GM21576 (cell line): Measurements from ENCODE around the gene SNCAIP.
A peak's percentile ranks its signal among the peaks of the same experiment; 100 is the strongest.

ENCODE experiments used
- ATAC-seq: cut with Tn5 transposase; IDR thresholded peaks from one replicate; pipeline ENCODE4 v1.9.1; 2021; ENCODE audit warnings: mild to moderate bottlenecking, moderate library complexity; ENCODE audit not compliant: unreplicated experiment

The SNCAIP gene

DNA sequence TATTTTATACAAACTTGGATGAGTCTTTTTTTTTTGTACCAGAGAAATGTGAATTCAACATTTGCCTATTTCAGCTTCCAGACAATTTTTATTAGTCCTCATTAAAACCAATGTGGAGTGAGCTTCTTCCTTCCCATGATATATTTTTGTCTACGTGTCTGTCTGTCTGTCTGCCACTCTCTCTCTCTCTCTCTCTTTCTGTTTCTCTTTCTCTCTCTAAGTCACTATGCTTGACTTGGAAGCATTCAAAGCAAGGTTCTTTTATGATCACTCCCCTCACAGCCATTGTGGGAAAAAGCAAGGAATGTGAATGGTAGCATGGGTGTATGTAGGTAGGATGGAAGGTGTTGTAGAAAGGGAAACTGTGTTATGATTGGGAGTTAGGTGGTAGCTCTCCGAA is 80.2 kb downstream of the SNCAIP start:
- ATAC-seq = no peak

DNA sequence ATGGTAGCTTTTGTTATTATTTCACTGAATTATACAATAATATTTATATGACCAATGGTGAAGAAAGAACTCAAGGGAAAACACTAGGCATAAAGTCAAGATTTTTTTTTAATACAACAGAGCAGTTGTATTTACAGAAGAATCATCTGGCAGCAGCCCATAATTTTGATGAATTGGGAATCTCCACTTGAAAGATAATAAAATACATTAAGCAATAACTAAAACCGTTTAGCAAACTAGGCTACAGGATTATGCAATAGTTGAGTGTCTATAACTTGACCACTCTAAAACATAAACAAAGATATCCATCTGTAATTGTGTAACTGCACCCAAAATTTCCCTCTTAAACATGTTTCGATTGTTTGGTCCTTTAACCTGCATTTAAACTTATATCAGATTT is 80.8 kb downstream of the SNCAIP start:
- no peak for ATAC-seq

DNA sequence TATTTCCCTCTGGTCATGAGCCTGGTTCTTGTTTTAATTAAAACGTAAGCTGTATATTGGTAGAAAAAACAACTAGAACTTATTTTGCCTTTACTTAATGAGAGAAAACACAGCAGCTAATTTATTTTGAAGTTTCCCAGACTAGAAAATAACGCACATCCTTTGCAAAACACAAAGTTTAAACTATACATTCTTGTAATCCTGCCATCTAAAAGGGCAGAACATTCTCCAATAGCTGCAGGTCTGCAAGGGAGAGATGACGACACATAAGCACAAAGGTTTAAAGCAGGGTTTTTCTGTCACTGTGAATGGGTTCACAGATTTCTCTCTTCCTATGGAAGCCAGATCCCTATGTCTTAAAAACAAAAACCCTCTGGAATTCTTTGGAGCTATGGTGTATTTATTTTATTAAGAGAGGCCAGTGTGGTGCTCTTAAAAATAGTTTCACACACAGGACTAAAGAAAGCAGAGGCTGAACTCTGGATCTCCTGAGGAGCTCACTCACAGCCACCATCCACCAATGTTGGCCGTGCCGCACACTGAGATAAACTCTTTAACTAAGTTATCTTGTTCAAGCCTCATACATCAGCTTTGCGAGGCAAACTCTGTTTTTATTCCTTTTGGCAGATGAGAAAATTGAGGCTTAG is 82.4 kb downstream of the SNCAIP start:
- ATAC-seq = no peak

DNA sequence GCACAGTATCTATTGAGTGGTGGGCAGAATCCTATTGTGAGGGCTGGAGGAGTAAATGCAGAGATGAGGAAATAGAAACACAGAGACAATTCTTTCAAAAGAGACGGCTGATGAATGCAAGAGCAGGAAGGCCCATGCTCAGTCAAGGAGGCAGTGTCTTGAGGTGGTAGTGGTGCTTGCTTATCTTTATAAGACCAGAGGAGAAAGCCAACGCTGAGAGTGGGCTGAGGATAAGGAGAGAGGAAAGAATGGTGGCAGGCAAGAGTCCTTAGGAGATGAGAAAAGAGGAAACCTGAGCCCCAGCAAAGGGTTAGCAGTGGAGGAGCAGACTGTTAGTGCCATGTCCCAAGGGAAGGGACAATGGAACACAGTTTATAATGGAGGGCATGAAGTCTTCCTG is 86.0 kb downstream of the SNCAIP start:
- ATAC-seq = no peak

DNA sequence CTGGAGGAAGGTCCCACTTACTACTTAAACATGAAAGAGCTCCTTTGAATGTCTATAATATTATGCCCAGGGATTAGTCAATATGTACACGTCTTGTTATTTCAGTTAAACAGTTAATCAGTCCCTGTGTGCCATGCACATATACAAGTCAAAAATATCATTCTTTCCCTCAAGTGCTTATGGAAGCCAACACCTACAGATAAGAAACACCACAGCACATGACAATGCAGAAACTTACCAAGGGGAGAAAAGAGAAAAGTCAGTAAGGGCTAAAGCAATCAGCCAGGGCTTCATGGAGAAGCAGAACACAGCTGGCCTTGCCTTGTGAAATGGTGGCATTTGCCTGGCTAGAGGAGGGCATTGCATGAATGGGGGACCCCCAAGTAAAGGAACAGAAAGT is 88.3 kb downstream of the SNCAIP start:
- ATAC-seq = no peak

DNA sequence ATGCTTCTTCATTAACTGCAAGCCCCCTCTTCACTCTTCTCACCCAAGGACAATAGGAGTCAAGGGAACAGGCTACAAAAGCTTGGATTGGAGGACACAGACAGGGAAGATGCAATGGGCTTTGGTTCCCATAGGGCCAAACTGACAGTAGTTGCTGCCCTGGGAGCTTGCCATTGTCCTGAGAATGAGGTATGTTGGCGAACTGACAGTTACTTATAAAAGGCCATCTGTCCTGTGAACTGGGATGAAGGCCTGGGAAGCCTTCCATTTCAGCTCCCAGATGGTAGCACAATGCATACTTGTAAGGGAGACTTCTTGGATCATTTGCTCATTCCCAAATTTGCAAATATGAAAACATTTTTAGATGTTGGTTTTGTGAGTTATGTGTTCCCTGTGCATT is 88.9 kb downstream of the SNCAIP start:
- no peak for ATAC-seq

DNA sequence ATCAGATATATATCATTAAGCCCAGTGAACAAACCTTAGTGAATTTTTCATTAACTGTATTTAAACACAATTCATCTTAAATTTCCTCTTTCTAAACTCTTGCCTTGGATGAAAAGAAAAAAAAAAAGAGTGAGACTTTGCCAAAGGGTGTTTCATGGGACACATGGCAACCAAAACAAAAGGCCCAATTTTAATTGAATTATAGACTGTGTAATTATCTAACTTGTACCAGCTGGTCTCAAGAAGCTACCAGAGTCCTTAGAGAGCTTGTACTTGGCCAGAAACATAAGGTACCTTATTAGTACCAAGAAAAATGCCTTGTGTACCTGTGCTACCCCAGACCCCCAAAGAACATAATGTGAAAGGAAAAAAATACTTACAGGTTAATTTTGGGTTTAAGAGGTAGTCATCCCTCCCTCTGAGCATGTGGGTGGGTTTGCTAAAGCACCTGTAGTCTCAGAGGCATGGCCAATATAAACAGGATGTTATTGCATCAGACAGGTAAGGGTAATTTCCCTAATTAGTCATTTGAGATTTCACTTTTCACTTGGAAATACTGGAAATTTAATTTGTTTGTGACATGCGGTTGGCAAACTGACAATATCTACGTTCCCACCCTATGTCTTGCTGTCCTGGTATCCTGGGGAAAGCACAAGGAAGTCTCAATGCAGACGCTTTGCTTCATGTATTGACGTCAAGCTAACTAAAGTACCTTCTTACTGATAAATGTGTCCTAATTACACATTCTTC is 90.1 kb downstream of the SNCAIP start:
- no peak for ATAC-seq

DNA sequence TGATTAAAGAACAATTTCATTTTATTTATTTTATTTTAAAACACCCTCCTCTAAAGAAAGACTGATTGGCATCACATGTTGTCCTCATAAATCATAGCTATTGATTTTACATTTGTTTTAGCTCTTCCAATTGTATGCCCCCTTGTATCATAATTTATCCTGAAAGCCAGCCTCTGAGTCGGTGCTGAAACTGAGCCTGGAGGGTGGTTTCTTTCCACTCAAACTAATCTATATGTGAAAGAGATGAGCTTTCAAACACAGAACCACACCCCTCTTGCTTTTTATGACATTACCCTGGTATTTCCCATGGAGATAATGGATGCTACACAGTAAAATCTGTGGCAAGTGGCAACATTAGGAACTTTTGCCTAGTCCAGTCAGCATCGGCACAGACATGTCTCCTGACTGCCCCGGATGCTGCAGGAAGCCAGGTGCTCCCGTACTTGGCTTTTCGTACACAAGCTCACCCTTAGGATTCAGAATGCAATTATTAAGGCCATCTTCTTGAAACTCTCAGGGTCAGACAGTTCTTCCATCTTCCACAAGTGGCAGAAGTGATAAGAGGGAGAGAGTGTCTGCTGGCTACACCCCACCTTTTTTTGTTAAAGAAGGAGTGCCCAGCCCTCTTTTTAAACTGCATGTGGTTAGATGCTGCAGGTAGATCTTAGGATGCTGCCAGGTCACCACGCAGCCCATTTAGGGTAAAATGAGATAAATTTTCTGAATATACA is 91.1 kb downstream of the SNCAIP start:
- no peak for ATAC-seq

DNA sequence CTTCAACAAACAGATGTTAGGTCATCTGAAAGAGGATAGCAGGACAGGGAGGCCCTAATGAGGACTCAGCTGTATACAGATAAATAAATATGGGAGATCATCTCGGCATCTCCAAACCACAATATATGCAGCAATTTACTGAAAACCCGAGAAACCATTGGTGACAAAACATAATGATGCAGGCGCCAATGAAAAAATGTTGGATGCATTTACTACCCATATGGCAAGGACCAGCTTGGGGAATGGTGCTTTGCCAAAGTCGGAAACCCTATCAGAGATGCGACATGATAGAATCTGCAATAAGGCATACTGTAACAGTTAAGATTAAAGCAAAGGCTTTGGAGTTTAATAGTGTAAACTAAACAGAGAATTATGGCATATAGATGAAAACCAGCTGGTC is 92.0 kb downstream of the SNCAIP start:
- ATAC-seq = no peak

DNA sequence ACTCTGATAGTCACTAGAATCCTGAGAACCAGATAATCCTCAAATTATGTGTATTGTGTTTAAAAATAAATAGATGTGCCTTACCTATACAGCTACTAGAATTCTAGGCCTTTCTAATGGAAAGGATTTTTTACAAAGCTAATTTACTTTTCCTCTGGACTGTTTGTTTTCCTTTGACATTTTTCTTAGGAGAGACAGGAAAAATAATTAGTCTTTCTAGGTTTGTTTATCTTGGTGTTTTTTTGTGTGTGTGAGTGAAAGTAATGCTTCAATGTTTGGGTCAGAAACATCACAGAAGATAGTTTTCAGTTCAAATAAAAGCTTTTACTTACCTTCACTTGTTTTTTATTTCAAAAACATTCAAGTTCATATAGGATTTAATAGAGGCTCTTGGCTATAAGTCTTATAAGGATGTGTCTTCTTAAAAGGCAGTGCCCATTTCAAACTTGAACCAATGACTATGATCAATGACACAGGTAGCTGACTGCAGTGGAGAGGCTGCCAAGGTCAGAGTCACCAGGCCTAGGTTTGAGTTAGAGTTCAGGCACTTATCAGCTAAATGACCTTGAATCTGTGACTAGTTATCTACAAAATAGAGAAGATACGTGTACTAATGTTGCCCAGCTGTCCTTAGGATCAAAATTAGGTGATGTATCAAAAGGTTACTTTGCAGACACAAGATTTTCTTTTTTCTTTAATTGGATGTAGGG is 92.8 kb downstream of the SNCAIP start:
- ATAC-seq = no peak

DNA sequence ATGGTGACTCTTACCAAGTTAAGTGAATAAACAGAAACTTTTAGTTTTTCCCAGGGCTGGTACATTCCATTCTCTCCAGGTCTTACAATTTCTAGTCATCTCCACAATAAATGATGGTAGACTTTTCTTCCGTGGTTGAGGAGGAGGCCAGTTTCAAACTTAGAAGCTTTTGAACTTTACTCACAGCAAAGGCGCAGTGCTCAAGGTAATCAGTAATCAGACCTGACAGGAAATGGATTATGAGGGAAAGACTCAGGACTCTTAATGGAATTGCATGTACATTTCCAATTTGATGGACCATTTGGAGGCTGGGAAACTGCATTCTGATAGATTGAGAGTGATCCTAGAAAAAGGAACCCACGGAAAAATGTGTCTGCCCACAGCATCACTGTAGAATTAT is 93.7 kb downstream of the SNCAIP start:
- ATAC-seq = no peak

DNA sequence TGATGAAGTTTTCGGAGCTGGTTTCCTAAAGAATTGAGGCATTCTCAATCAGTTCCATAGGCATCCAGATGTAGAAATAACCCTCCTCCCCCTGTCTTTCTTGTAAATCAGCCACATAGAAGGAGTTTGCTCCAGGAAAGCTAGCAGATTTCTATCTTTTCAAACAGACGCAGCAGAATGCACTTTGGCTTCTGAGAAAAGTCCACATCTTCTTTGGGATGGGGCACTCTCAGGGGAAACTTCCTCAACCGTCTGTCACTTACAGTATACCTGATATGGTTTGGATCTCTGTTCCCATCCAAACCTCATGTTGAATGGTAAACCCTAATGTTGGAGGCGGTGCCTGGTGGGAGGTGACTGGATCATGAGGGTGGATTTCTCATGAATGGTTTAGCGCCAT is 94.1 kb downstream of the SNCAIP start:
- ATAC-seq = no peak

DNA sequence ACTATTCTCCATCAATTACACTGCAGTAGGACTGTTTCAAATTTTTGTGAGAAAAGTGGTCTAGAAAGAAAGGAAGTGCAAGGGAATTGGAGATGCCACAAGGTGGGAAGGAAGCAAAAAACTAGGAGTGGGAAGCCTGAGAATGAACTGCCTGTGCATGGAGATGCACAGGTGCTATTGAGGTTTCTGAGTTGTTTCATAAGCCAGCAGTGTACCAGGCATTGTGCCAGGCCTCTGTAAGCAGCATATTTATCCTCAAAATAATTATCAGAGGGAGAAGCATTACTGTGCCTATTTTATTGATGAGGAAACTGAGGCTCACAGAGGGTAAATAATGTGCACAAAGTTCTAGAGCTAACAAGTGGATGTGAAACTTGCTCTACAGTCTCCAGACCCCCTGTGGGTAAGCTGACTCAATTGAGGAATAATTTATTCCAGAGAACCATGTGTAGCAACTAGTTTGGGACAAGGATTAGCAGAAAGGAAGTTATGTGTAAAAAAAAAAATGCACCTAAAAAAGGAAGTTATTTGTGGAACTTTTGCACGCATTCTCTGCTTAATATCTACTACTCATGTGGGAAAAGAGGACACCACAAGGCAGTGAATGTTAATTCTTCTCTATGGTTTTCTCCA is 96.7 kb downstream of the SNCAIP start:
- no peak for ATAC-seq

DNA sequence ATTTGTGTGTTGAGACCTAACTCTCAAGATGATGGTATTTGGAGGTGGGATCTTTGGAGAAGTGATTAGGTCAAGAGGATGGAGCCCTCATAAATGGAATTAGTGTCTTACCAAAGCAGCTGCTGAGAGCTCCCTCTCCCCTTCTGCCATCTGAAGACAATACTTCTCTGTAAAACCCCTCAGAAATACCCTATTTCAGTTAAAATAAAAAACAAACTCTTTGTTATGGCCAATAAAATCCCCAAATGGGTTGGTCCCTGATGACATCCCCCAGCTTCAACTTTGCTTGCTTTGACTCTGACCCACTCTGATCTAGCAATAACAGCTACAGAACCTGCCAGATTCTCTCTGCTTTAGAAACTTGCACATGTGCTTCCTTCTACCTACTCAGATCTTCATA is 100.9 kb downstream of the SNCAIP start:
- no peak for ATAC-seq

DNA sequence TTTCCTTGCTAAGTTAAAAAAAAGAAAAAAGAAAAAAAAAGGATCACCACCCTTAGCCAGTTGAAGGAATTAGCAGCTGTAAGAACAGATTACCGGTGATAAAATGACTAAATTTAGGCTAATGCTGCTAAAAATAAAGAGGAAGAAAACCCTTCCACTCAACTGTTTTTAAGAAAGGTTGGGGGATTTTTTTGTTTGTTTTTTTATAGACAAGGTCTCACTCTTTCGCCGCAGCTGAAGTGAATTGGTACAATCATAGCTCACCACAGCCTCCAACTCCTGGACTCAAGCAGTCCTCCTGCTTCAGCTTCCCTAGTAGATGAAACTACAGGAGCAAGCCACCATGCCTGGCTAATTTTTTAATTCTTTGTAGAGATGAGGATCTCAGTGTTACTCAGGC is 101.7 kb downstream of the SNCAIP start:
- peak; percentile 44 for ATAC-seq

DNA sequence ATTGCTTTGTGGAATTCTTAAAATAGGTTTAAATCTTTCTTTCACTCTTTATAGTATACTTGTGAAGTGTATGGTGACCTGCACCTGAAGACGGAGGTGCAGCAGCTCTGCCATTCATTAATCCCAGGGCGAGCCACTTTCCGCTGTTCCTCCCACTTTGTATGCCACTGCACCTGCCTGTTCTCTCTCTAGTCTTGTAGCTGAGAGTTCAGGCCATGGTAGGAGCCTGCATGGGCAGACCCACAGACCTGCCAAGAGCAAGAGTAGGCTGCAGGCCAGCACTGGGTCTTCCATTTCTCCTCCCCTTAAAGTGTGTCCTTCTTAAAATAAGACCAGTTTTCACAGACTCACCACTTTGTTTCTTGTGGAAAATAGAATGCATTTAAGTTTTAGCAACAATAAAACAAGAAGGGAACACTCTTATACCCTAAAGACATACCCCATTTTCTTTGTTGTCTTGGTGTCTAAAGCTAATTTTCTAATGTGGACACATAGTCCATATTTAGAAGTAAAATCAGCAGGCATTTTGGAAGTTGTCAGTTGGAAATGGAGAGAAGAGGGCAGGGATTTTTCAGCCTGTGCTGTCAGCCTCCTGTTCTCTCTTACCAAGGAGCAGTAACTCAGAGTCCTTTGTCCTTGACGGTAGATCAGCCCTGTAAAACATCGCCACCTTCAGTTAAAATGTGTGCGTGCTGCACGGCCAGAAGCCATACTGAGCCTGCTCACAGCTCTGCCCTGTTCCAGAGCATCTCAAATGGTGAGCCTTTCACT is 103.2 kb downstream of the SNCAIP start:
- ATAC-seq = peak; percentile 92

DNA sequence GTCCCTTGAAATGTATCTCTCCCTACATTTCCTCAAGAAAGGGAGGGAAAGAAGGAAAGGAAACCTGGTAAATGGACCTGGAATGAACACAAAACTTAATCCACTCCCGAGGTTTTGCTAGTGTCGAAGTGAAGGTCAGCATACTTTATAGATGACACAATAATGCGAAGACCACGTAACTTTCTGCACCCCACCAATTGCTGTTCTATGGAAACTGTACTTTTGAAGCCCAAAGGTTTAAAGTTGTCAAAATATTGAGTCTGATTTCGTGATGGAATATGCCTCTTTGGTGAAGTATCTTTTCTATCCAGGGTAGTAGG is 103.7 kb downstream of the SNCAIP start:
- no peak for ATAC-seq

DNA sequence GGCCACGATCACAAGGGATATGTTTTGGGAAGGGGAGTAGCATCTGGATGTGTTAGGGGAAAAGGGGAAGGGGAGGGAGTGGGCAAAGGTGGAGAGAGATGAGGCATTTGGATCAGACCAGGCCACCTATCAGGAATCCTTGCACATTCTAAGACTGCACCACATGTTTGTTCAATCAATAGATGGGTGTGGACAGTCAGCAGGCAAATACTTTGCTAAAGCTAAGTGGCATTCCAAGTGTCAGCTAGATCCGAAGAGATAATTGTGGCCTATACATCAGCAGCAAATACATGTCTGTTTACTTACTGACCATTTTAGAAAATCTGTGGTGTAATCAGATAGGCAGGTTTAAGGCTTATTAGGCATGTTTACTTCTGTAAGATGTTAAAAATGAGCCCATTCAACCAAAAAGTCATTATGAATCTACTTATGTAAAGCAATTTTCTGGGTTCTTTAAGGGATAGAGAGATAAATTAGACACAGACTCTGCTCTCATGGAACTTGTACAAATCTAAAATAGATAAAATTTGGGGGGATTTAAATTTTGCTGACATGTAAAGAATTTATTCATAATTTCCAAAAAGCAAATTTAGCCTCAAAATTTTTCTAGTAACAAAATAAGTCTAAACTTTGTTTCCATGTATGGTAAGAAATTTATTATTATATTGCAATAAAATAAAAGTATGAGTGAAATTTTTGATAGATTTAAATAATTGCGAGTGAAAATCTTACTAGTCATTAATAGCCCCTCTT is 107.3 kb downstream of the SNCAIP start:
- ATAC-seq = no peak

DNA sequence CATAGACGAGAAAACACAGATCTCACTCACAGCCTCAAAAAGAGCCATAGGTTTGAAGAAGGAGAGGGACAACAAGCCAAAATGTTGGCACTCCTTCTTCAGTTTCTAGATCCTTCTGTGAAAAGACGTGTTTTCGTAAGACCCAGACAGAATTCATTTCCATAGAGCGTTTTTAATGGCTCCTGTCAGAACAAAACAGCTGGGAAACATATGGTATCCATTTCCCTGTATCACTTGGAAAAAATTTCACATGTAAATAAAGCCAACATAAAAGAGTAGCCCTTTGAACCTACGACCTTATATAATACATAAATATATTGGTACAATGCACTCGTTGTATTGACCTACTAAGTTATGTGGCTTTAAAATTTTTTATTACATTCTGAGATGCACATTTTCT is 108.1 kb downstream of the SNCAIP start:
- ATAC-seq = no peak
